Measurements from ENCODE around the gene GULP1. TPM values are rescaled to one million over a fixed set of nuclear protein-coding genes. Genes with fewer than 3 reads are reported as not detected.

Gene GULP1
- total and polyA plus RNA-seq, 2 of the 4 experiments (the other 2 are of a cell fraction) = 24.4 to 40.1 TPM

DNA sequence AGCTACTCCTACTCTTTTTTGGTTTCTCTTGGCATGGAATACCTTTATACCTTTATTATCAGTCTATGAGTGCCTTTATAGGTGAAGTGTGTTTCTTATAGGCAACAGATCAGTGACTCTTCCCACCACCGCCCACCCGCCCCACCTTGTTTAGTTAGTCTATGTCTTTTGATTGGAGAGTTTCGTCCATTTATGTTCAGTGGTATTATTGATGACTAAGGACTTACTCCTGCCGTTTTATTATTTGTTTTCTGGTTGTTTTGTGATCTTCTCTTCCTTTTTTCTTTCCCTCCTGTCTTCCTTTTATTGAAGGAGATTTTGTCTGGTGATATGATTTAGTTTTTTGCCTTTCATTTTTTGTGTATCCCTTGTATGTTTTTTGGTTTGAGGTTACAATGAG, 179.5 kb downstream of the GULP1 start:
- H3K9me3 ChIP-seq (ENCODE audit: control insufficient read depth, insufficient read depth, low read length) = no peaks in the 10 kb centered on the region
- no peaks in the 10 kb centered on the region; the same call in 1 of the 2 replicates for H4K20me1 ChIP-seq (ENCODE audit: insufficient read depth, low read length)
- no peak overlapping the region for H4K91ac ChIP-seq (ENCODE audit: insufficient read depth, low read depth, low read length)
- no peaks in the 10 kb centered on the region for H3K27me3 ChIP-seq (ENCODE audit: control insufficient read depth, insufficient read depth, low read length)
- H3K36me3 ChIP-seq (ENCODE audit: control insufficient read depth, insufficient read depth, low read length) = no peaks in the 10 kb centered on the region
- H3K56ac ChIP-seq (ENCODE audit: extremely low read depth, insufficient read depth, low read length) = no peak overlapping the region
- no peak overlapping the region for H2BK5ac ChIP-seq (ENCODE audit: low read depth, low read length, poor library complexity, severe bottlenecking)
- H3K18ac ChIP-seq (ENCODE audit: low read depth, low read length) = no peak overlapping the region
- no peak overlapping the region for H2BK15ac ChIP-seq (ENCODE audit: low read depth, low read length)
- no peak for DNase-seq
- BruUV-seq (replicated peaks) = no TSS peak
- no peak overlapping the region for H3K23ac ChIP-seq (ENCODE audit: low read depth, low read length)
- H2AFZ ChIP-seq (replicated peaks; ENCODE audit: low read length, poor library complexity) = no peak overlapping the region
- ChIA-PET CTCF (no interaction called here), POLR2A (ENCODE audit: unreplicated experiment) (no interaction called here)
- no peak overlapping the region for H3K4me3 ChIP-seq (ENCODE audit: insufficient read depth, low read depth, low read length)
- H3K14ac ChIP-seq (replicated peaks; ENCODE audit: low read depth, low read length) = no peak overlapping the region
- H3K9ac ChIP-seq (ENCODE audit: low read depth, low read length) = no peak overlapping the region
- peaks cover 3% of the 10 kb centered on the region; the same call in 1 of the 2 replicates for H3K9me1 ChIP-seq (ENCODE audit: insufficient read depth, low read length)
- no peak for ATAC-seq (ENCODE audit: low read depth)
- H3K4ac ChIP-seq (ENCODE audit: low read depth, low read length) = no peak overlapping the region
- no peak overlapping the region for H4K8ac ChIP-seq (ENCODE audit: low read depth in 2 of 2, low read length in 2 of 2)
- WGBS, 2 experiments (ENCODE audit: extremely low coverage in 2 of 2, insufficient read length in 1 of 2) = no CpG with 5 or more reads among the region's 4 CpGs
- no peak for TF ChIP-seq RAD21 (IDR thresholded peaks at IDR 0.05; ENCODE audit: low read length)
- TF ChIP-seq, protein P1, sequence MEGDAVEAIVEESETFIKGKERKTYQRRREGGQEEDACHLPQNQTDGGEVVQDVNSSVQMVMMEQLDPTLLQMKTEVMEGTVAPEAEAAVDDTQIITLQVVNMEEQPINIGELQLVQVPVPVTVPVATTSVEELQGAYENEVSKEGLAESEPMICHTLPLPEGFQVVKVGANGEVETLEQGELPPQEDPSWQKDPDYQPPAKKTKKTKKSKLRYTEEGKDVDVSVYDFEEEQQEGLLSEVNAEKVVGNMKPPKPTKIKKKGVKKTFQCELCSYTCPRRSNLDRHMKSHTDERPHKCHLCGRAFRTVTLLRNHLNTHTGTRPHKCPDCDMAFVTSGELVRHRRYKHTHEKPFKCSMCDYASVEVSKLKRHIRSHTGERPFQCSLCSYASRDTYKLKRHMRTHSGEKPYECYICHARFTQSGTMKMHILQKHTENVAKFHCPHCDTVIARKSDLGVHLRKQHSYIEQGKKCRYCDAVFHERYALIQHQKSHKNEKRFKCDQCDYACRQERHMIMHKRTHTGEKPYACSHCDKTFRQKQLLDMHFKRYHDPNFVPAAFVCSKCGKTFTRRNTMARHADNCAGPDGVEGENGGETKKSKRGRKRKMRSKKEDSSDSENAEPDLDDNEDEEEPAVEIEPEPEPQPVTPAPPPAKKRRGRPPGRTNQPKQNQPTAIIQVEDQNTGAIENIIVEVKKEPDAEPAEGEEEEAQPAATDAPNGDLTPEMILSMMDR (conservative IDR thresholded peaks at IDR 0.05; ENCODE audit: low read depth, low read length) = no peak
- peaks cover 3% of the 10 kb centered on the region; the same call in 1 of the 2 replicates for H3K4me1 ChIP-seq (ENCODE audit: control insufficient read depth, insufficient read depth, low read length)
- in situ Hi-C loops (cut with MboI; ENCODE audit: low sequenced_read_pairs) = no loop called here
- no peak overlapping the region for H4K5ac ChIP-seq (ENCODE audit: low read depth, low read length)
- H3K79me1 ChIP-seq (ENCODE audit: low read depth in 1 of 2, low read length in 2 of 2) = peaks cover 16 to 28% of the 10 kb centered on the region in 2 experiments; a peak in 3 of 4 replicates
- H2AK9ac ChIP-seq (replicated peaks; ENCODE audit: low read depth, low read length, poor library complexity) = no peak overlapping the region
- H2AK5ac ChIP-seq (ENCODE audit: low read depth, low read length) = no peak overlapping the region
- no peak overlapping the region for H3K27ac ChIP-seq (ENCODE audit: insufficient read depth, low read length)
- H2BK120ac ChIP-seq (ENCODE audit: low read depth, low read length) = no peak overlapping the region
- intact Hi-C loops (cut with micrococcal nuclease) = no loop called here
- H3K4me2 ChIP-seq (ENCODE audit: low read depth, low read length) = no peak overlapping the region
- no peak overlapping the region for H2BK20ac ChIP-seq (ENCODE audit: low read depth, low read length)
- dilution Hi-C loops (cut with HindIII; ENCODE audit: low sequenced_read_pairs, unreplicated experiment) = no loop called here
